GM18520 (cell line): ENCODE measurements around the gene OR52K2.
"Not testable (repeated sequence)": the region's sequence is repeated elsewhere in the genome, so short reads cannot be mapped to it uniquely, and the experiment has no call there.

Experiments used
- ATAC-seq: cut with Tn5 transposase; IDR thresholded peaks from one replicate; pipeline ENCODE4 v1.9.1; 2021; ENCODE audit not compliant: unreplicated experiment

The OR52K2 gene

GRCh38 chr11:4448995-4449394 lies at the start of gene OR52K2:
TSS of gene OR52K2 (plus strand) at chr11:4449295. CDS start at chr11:4449340, 45 bp downstream.
- ATAC-seq: no peak

DNA sequence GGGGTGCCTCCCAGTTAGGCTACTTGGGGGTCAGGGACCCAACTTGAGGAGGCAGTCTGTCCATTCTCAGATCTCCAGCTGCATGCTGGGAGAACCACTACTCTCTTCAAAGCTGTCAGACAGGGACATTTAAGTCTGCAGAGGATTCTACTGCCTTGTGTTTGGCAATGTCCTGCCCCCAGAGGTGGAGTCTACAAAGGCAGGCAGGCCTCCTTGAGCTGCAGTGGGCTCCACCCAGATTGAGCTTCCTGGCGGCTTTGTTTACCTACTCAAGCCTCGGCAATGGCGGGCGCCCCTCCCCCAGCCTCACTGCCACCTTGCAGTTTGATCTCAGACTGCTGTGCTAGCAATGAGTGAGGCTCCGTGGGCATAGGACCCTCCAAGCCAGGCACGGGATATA lies 42.9 kb upstream of the OR52K2 start:
- ATAC-seq: not testable (repeated sequence)

DNA sequence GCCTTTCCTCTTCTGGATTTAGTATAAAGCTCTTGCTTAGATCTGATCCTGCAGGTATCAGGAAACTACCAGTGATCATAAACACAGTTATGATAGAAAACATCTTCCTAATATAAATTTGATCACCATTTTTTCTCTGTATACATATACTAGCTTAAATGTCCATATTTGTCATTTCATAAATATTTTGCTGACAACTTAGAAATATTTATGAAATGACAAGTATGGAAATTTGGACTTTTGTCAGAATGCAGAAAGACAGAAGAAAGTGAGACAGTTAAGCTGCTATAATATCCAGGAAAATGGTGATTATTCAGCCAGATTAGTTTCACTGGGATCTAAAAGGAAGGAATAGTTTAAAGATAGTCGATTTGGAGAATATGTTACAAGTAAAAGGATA lies 32.8 kb upstream of the OR52K2 start:
- no peak for ATAC-seq

DNA sequence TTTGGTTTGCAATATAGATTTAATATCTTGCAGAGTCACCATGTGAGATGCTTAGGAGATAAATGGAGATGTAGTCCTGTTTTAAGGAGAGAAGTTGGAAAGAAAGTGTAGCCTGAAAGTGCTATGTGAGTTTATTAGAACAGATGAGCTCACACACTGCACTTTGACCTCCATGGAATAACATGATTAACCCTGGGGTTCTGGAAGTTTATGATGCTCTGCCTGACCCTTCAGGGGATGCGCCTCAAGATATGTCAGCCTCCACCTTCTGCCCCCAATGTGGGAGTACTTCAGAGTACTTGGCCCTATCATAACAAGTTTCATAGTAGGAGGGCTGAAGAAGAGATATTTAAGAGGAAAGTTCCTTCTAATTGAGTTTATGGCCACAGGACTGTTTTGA lies 32.3 kb upstream of the OR52K2 start:
- no peak for ATAC-seq

GRCh38 chr11:4418403-4418802 lies 30.7 kb upstream of the OR52K2 start:
- ATAC-seq: no peak

DNA sequence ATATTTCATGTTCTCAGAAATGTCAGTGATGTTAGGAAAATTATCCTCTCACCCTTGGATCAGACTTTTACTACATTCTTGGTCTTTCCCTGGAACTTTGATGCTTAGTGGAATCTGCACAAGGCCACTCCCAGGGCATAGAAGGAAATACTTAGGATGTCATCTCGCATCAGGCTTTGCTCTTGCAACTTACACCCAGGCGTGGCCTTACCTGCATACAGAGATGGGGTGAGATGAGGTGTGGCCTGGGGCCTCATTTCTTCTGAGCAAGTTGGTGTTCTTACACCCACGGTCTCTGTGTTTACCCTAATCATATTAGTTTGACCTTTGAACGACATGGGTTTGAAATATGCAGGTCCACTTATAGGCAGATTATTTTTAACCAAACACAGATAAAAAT lies 19.0 kb upstream of the OR52K2 start:
- ATAC-seq: no peak

DNA sequence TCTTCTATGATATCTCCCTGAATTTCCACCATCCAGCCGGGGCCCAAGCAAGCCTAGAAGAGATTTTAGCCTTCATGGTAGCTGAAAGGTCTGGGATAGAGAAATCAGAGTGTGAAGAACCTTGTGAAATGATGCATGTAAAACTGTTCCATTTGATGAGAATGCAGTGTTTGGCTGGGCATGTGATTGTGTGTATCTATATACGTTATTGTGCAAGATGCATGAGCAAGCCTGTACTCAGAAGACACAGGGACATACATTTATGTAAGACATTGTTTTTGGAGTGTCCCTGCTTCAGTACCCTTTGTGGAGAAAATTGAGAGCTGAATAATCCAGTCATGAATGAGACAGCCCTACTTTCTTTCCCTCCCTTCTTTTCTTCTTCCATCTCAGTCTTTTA lies 15.2 kb upstream of the OR52K2 start:
- ATAC-seq: no peak

DNA sequence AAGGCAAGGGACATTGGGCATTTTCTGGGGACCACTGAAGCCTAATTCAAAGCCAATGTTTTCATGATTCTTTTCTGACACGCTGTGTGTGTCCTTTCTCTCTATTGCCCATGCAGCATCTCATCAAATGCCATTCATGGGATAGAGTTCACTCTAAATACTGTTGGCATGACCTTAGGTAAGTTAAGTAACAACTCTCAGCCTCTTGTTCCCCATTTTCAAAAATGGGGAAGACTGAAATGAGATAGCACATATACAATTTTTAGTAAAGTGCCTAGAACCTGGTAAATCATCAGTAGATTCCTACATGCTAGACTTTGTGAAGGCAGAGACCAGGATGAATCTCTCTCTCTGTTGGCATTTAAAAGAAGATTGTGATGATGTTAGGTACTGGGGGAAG lies 12.7 kb upstream of the OR52K2 start:
- no peak for ATAC-seq

DNA sequence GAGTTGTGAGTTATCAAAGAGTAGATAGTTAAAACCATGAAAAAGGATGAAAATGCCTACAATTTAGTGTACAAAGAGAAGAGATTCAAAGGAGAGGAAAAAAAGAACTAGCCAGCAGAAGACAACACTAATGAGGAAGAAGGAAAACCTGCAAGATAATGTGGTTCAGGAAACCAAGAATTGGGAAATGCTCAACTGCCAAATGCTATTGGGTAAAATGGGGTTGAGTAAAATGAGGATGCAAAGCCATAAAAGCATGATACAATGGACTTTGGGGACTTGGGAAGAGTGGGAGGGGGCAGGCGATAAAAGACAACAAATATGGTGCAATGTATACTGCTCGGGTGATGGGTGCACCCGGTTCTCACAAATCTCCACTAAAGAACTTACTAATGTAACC lies 7.6 kb upstream of the OR52K2 start:
- no peak for ATAC-seq

GRCh38 chr11:4443232-4443891 lies 5.7 kb upstream of the OR52K2 start:
- no peak for ATAC-seq

- no peak for ATAC-seq
Observed at GRCh38 chr11:4453118-4453517, 4.0 kb downstream of the OR52K2 start.

- ATAC-seq: no peak
Observed at GRCh38 chr11:4454021-4454420, 4.9 kb downstream of the OR52K2 start.

- ATAC-seq: no peak
Observed at GRCh38 chr11:4455419-4455818, 6.3 kb downstream of the OR52K2 start.

- ATAC-seq: no peak
Observed at GRCh38 chr11:4459500-4459899, 10.4 kb downstream of the OR52K2 start.

- ATAC-seq: no peak
Observed at GRCh38 chr11:4460151-4460550, 11.1 kb downstream of the OR52K2 start.

DNA sequence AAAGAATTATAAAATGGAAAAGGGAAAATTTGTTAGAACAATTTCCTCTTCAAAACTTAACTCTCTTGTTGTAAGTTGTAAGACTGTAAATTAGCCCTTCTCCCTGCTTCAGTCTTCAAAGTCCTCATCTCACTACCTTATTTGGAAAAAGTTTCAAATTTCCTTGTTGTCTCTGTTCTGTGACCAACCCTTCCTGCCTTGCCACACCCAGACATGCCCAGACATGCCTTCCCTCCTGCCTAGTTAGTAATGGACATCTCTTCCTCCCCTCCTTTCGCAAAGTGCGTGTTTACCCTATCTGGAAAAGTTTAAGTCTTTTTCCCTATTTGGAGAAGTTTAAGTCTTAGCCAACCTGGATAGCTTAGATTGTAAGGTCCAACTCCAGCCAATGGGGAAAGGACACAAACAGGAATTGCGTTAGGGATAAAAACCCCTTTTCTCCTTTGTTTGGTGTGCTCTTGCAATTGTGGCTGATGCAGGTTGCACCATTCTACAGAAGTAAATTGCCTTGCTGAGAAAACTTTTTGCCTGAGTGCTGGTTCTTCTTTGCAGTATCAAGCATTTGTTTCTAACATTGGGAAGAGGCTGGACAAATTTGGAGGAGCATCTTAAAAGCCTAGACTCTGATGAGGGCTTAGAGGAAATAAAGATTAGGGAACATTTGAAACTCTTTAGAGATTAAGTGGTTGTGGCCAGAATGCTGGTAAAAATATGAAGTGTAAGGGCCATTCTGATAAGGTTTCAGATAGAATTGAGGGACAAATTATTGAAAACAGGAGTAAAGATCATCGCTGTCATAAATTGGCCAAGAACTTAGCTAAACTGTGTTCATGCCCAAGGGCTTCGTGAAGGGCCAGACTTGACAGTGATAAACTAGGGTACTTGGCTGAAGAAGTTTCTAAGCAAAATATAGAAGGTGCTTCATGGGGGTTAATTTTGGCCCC lies 15.4 kb downstream of the OR52K2 start:
- ATAC-seq: no peak

DNA sequence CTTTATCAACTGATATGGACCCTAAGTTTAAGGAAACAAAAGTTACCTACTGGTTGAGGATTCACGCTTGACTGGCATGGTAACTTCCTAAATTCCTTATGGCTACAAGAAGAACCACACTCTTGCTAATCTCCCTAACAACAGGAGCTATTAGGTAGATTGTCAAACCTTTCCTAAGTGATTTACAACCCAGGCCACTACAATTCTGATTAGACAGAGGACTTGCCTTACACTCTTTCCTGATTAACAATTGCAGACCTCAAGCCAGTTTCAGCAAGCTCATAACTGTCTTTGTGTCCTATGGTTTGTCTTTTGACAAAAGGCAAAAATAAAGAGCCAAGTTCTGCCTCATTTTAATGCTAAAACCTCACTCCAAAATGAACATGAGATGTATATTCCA lies 16.3 kb downstream of the OR52K2 start:
- ATAC-seq: no peak

GRCh38 chr11:4466131-4466870 lies 17.2 kb downstream of the OR52K2 start:
- no peak for ATAC-seq

DNA sequence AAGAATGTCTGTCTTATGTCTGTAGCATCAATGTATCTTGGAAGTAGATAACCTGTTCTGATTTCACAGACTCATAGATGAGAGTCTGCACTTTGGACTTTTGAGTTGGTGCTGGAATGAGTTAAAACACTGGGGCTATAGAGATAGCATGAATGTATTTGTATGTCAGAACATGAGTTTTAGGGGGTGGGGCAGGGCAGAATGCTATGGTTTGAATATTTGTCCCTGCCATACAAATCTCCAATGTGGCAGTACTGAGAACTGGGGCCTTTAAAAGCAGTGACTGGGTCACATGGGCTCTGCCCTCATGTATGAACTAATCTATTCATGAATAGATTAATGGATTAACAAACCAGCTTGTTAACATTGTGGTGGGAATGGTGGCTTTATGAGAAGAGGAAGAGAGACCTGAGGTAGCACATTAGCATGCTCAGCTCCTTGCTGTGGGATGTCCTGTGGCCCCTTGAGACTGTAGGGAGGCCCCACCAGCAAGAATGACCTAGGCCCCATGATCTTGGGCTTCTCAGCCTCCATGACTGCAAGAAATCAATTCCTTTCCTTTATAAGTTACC lies 17.9 kb downstream of the OR52K2 start:
- no peak for ATAC-seq

GRCh38 chr11:4467811-4468606 lies 18.9 kb downstream of the OR52K2 start:
- ATAC-seq: no peak
